ENCODE data around the gene RBL2. TPM values are rescaled to one million over a fixed set of nuclear protein-coding genes. Genes with fewer than 3 reads are reported as not detected.

Gene RBL2
- total and polyA plus RNA-seq, 2 donors (not counting 3 experiments of a cell fraction or from before 2014, with no cell fraction given), result 22.5 to 30.7 TPM

DNA sequence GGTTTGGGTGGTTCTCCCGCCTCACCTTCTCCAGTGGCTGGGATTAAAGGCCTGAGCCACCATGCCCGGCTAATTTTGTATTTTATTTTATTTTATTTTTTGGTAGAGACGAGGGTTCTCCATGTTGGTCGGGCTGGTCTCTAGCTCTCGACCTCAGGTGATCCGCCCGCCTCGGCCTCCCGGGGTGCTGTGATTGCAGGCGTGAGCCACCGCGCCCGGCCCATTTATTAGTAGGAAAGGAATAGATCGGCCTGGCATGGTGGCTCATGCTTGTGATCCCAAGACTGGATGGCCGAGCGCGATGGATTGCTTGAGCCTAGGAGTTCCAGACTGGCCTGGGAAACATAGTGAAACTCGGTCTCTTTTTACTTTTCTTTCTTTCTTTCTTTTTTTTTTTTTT lies 20.4 kb upstream of the RBL2 start:
- dilution Hi-C loops (cut with MboI; ENCODE audit: extremely low pct_ligation_motif_present, low sequenced_read_pairs), result no loop called here
- no peaks in the 10 kb centered on the region for H3K27me3 ChIP-seq (ENCODE audit: control insufficient read depth in 2 of 2, insufficient read depth in 2 of 2, low read length in 2 of 2)
- no TSS peak for BruUV-seq (replicated peaks)
- no peak overlapping the region for H3K4me2 ChIP-seq (ENCODE audit: insufficient read depth, low read length)
- H3K36me3 ChIP-seq (ENCODE audit: control insufficient read depth in 2 of 2, extremely low read depth in 1 of 2, insufficient read depth in 2 of 2, low read length in 2 of 2), result no peaks in the 10 kb centered on the region
- H3K9me1 ChIP-seq (replicated peaks; ENCODE audit: control insufficient read depth, extremely low read depth, insufficient read depth, low read length), result no peaks in the 10 kb centered on the region
- H3K4me3 ChIP-seq (replicated peaks in 1 of 3; ENCODE audit: insufficient read depth in 1 of 3, low read depth in 1 of 3, low read length in 3 of 3), result no peak overlapping the region
- ChIA-PET POLR2A (no interaction called here), CTCF (no interaction called here)
- H3K27ac ChIP-seq (ENCODE audit: insufficient read depth, low read depth, low read length), result no peak overlapping the region
- no peaks in the 10 kb centered on the region for H3K4me1 ChIP-seq (ENCODE audit: control insufficient read depth, extremely low read depth, insufficient read depth, low read length)
- TF ChIP-seq GATA2 (IDR thresholded peaks at IDR 0.05; ENCODE audit: insufficient read depth, insufficient read length, low read depth, low read length), result no peak
- TF ChIP-seq POLR2AphosphoS5 (IDR thresholded peaks at IDR 0.05; ENCODE audit: insufficient read depth, low read depth, low read length), result no peak
- no peak for TF ChIP-seq MYC (IDR thresholded peaks at IDR 0.05; ENCODE audit: low read depth, low read length)
- TF ChIP-seq, protein P1, sequence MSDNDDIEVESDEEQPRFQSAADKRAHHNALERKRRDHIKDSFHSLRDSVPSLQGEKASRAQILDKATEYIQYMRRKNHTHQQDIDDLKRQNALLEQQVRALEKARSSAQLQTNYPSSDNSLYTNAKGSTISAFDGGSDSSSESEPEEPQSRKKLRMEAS (IDR thresholded peaks at IDR 0.05; ENCODE audit: insufficient read depth, insufficient read length), result no peak
- TF ChIP-seq FOS (IDR thresholded peaks at IDR 0.05; ENCODE audit: borderline replicate concordance, insufficient read depth, low read length), result no peak
- TF ChIP-seq, protein P2, sequence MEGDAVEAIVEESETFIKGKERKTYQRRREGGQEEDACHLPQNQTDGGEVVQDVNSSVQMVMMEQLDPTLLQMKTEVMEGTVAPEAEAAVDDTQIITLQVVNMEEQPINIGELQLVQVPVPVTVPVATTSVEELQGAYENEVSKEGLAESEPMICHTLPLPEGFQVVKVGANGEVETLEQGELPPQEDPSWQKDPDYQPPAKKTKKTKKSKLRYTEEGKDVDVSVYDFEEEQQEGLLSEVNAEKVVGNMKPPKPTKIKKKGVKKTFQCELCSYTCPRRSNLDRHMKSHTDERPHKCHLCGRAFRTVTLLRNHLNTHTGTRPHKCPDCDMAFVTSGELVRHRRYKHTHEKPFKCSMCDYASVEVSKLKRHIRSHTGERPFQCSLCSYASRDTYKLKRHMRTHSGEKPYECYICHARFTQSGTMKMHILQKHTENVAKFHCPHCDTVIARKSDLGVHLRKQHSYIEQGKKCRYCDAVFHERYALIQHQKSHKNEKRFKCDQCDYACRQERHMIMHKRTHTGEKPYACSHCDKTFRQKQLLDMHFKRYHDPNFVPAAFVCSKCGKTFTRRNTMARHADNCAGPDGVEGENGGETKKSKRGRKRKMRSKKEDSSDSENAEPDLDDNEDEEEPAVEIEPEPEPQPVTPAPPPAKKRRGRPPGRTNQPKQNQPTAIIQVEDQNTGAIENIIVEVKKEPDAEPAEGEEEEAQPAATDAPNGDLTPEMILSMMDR (IDR thresholded peaks at IDR 0.05; ENCODE audit: extremely low read depth in 1 of 2, insufficient read depth in 1 of 2, low read depth in 1 of 2, low read length in 2 of 2), result no peak
- TF ChIP-seq JUN (IDR thresholded peaks at IDR 0.05; ENCODE audit: borderline replicate concordance, insufficient read depth, insufficient read length, low read depth), result no peak
- TF ChIP-seq POLR2A (IDR thresholded peaks at IDR 0.05; ENCODE audit: low read depth, low read length), result no peak
- TF ChIP-seq EZH2 (IDR thresholded peaks at IDR 0.05; ENCODE audit: borderline replicate concordance, low read depth, low read length, severe bottlenecking), result no peak
- intact Hi-C loops (cut with micrococcal nuclease), result no loop called here
- no peak for DNase-seq (ENCODE audit: low read depth, low spot score)
- H3K79me2 ChIP-seq (ENCODE audit: control insufficient read depth, insufficient read depth, low read length), result no peaks in the 10 kb centered on the region
- no peak overlapping the region for H2AFZ ChIP-seq (ENCODE audit: low read depth, low read length)
- no peak overlapping the region for H3K9ac ChIP-seq (replicated peaks; ENCODE audit: extremely low read depth, insufficient read depth, low read length)
- FAIRE-seq, result no peak
- H4K20me1 ChIP-seq (replicated peaks; ENCODE audit: control insufficient read depth, extremely low read depth, insufficient read depth, low read length), result no peaks in the 10 kb centered on the region
- no peaks in the 10 kb centered on the region for H3K9me3 ChIP-seq (replicated peaks; ENCODE audit: control insufficient read depth, insufficient read depth, low read length)

Data from endothelial cell of umbilical vein (primary cell).